ENCODE results near the gene RAB40A.
"Not testable (repeated sequence)": the region's sequence is repeated elsewhere in the genome, so short reads cannot be mapped to it uniquely, and the experiment has no call there.

Gene RAB40A

DNA sequence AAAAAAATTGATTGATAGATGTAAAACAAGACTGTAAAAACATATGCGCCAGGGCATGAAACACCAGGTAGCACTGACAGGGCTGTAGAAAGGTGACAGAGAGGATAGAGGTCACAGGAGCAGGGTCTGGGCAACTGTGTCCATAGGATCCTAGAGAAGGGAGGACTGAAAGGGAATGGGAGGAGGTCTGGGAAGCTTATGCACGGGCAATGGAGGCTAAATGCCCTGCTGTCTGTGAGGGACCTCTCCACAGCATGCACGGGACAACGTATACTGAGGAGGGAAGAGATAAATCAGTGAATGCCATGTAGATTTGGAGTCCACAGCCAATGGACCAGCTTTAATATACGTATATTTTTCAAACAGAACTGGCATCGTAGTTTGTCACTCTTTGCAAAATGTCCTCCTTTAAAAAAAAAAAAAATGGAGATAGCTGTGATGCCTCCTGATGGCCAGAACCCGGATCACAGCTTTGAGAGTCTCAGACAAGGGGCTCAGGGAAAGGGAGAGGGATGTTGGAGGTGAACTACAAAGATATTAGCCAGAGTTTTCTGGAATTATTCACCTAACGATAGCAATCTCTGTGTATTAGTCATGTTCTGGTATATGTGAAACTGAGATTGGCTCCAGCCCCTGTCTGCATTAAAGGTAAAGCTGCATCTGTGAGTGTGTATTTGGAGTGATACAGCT is 16.0 kb downstream of the RAB40A start:
- Histone ChIP-seq H3K27me3 (ENCODE audit: control insufficient read depth in 1 of 2, insufficient read depth in 2 of 2, low read length in 2 of 2) (no peaks in the 10 kb centered on the region), H3K9me3 (ENCODE audit: control insufficient read depth in 1 of 2, low read length in 2 of 2) (no peaks in the 10 kb centered on the region), H3K27ac (ENCODE audit: low read depth, low read length) (no peak overlapping the region), H3K36me3 (ENCODE audit: control insufficient read depth in 1 of 2, insufficient read depth in 2 of 2, low read length in 2 of 2) (no peaks in the 10 kb centered on the region), H3K4me1 (ENCODE audit: control insufficient read depth in 1 of 2, insufficient read depth in 2 of 2, low read length in 2 of 2) (no peaks in the 10 kb centered on the region), H3K4me3 (ENCODE audit: low read depth in 1 of 2, low read length in 2 of 2) (no peak overlapping the region), H3K9ac (ENCODE audit: low read depth in 1 of 2, low read length in 2 of 2) (no peak overlapping the region)

DNA sequence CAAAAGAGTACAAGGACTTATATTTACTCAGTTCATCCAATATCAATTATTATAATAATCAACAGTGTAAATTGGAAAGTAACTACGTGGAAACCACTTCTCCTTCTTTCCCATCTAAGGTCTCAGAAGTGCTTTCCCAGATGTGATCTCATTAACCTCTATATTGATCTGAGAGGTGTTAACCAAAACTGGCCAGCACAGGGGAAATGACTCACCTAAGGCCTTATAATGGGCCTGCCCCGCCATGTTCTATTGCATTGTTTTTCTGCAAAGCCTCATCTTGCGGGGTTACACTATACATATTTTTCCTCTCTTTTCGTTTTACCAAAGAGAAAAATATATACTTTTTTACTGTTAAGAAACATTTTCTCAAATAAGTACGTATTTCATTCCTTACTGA is 20.5 kb downstream of the RAB40A start:
- no peak overlapping the region for H3K27ac ChIP-seq (ENCODE audit: low read depth, low read length)
- no peaks in the 10 kb centered on the region for H3K36me3 ChIP-seq (ENCODE audit: control insufficient read depth in 1 of 2, insufficient read depth in 2 of 2, low read length in 2 of 2)
- H3K4me1 ChIP-seq (ENCODE audit: control insufficient read depth in 1 of 2, insufficient read depth in 2 of 2, low read length in 2 of 2): no peaks in the 10 kb centered on the region
- no peak overlapping the region for H3K9ac ChIP-seq (ENCODE audit: low read depth in 1 of 2, low read length in 2 of 2)
- no peaks in the 10 kb centered on the region for H3K9me3 ChIP-seq (ENCODE audit: control insufficient read depth in 1 of 2, low read length in 2 of 2)
- H3K27me3 ChIP-seq (ENCODE audit: control insufficient read depth in 1 of 2, insufficient read depth in 2 of 2, low read length in 2 of 2): no peaks in the 10 kb centered on the region
- H3K4me3 ChIP-seq (ENCODE audit: low read depth in 1 of 2, low read length in 2 of 2): no peak overlapping the region

DNA sequence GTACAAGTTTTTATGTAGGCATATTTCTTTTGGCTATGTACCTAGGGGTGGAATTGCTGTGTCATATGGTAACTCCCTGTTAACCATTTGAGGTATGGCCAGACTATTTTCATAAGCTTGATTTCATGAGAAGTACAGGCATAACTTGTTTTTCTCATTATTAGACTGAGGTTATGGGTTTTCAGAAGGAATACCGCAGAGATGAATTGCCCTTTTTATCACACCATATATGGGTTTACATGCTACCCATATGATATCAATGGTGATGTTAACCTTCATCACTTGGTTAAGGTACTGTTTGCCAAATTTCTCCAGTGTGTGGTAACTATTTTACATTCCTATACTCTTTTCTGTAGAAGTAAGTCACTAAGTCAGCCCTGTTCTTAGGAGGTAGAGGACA is 23.5 kb downstream of the RAB40A start:
- no peak overlapping the region for H3K27ac ChIP-seq (ENCODE audit: low read depth, low read length)
- no peaks in the 10 kb centered on the region for H3K9me3 ChIP-seq (ENCODE audit: control insufficient read depth in 1 of 2, low read length in 2 of 2)
- no peaks in the 10 kb centered on the region for H3K4me1 ChIP-seq (ENCODE audit: control insufficient read depth in 1 of 2, insufficient read depth in 2 of 2, low read length in 2 of 2)
- no peak overlapping the region for H3K9ac ChIP-seq (ENCODE audit: low read depth in 1 of 2, low read length in 2 of 2)
- H3K27me3 ChIP-seq (ENCODE audit: control insufficient read depth in 1 of 2, insufficient read depth in 2 of 2, low read length in 2 of 2): no peaks in the 10 kb centered on the region
- no peaks in the 10 kb centered on the region for H3K36me3 ChIP-seq (ENCODE audit: control insufficient read depth in 1 of 2, insufficient read depth in 2 of 2, low read length in 2 of 2)
- no peak overlapping the region for H3K4me3 ChIP-seq (ENCODE audit: low read depth in 1 of 2, low read length in 2 of 2)

DNA sequence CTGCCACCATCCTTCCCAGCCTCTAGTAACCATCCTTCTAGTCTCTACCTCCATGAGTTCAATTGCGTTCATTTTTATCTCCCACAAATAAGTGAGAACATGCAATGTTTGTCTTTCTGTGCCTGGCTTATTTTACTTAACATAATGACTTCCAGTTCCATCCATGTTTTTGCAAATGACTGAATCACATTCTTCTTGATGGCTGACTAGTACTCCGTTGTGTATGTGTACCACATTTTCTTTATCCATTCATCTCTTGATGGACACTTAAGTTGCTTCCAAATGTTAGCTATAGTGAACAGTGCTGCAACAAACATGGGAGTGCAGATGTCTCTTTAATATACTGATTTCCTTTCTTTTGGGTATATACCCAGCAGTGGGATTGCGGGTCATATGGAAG is 25.7 kb downstream of the RAB40A start:
- H3K4me3 ChIP-seq (ENCODE audit: low read depth in 1 of 2, low read length in 2 of 2); H3K4me1 ChIP-seq (ENCODE audit: control insufficient read depth in 1 of 2, insufficient read depth in 2 of 2, low read length in 2 of 2); H3K9me3 ChIP-seq (ENCODE audit: control insufficient read depth in 1 of 2, low read length in 2 of 2); H3K36me3 ChIP-seq (ENCODE audit: control insufficient read depth in 1 of 2, insufficient read depth in 2 of 2, low read length in 2 of 2); H3K27me3 ChIP-seq (ENCODE audit: control insufficient read depth in 1 of 2, insufficient read depth in 2 of 2, low read length in 2 of 2); H3K9ac ChIP-seq (ENCODE audit: low read depth in 1 of 2, low read length in 2 of 2); H3K27ac ChIP-seq (ENCODE audit: low read depth, low read length): not testable (repeated sequence)

DNA sequence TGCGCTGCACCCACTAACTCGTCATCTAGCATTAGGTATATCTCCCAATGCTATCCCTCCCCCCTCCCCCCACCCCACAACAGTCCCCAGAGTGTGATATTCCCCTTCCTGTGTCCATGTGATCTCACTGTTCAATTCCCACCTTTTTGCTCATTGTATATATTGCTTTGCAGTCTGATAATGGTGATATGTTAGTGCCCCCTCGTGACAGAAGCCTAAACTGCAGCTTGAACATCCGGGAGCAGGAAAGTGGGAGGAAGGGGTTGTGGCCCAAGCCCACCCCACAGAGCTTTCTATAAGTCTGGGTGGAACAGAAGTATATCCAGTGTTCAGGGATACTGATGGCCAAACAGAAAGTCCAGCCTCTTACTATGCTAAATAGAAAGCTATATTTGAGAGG is 29.6 kb downstream of the RAB40A start:
- H3K27me3 ChIP-seq (ENCODE audit: control insufficient read depth in 1 of 2, insufficient read depth in 2 of 2, low read length in 2 of 2); H3K4me3 ChIP-seq (ENCODE audit: low read depth in 1 of 2, low read length in 2 of 2); H3K9me3 ChIP-seq (ENCODE audit: control insufficient read depth in 1 of 2, low read length in 2 of 2); H3K27ac ChIP-seq (ENCODE audit: low read depth, low read length); H3K9ac ChIP-seq (ENCODE audit: low read depth in 1 of 2, low read length in 2 of 2); H3K4me1 ChIP-seq (ENCODE audit: control insufficient read depth in 1 of 2, insufficient read depth in 2 of 2, low read length in 2 of 2); H3K36me3 ChIP-seq (ENCODE audit: control insufficient read depth in 1 of 2, insufficient read depth in 2 of 2, low read length in 2 of 2): not testable (repeated sequence)

DNA sequence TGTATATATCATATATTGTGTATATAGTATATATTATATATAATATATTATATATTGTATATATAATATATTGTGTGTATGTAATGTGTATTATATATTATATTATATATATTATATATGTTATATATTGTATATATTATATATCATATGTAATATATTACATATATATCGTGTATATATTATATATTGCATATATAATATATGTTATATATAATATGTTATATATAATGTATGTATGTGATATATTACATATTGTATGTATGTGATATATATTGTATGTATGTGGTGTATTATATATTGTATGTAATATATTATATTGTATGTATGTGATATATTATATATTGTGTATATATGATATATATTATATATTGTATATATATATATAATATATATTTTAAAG is 30.5 kb downstream of the RAB40A start:
- Histone ChIP-seq H3K9me3 (ENCODE audit: control insufficient read depth in 1 of 2, low read length in 2 of 2) (no peaks in the 10 kb centered on the region), H3K9ac (ENCODE audit: low read depth in 1 of 2, low read length in 2 of 2) (no peak overlapping the region), H3K27me3 (ENCODE audit: control insufficient read depth in 1 of 2, insufficient read depth in 2 of 2, low read length in 2 of 2) (no peaks in the 10 kb centered on the region), H3K36me3 (ENCODE audit: control insufficient read depth in 1 of 2, insufficient read depth in 2 of 2, low read length in 2 of 2) (no peaks in the 10 kb centered on the region), H3K4me3 (ENCODE audit: low read depth in 1 of 2, low read length in 2 of 2) (no peak overlapping the region), H3K27ac (ENCODE audit: low read depth, low read length) (no peak overlapping the region), H3K4me1 (ENCODE audit: control insufficient read depth in 1 of 2, insufficient read depth in 2 of 2, low read length in 2 of 2) (no peaks in the 10 kb centered on the region)

DNA sequence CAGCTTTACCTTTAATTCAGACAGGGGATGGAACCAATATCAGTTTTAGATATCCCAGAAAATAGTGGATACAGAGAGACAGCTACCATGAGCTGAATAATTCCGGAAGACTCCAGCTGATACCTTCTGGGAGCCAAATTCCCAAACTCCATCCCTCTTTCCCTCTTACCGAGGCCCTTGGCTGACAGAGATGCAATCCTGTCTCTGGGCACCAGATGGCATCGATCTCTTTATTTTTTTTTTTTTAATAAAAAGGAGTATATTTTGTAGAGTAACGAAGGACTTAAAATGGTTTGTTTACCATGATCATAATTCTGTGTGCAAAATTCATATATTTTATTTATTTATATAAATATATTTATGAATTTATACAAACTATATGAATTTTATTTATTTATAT is 31.0 kb downstream of the RAB40A start:
- Histone ChIP-seq H3K9me3 (ENCODE audit: control insufficient read depth in 1 of 2, low read length in 2 of 2) (no peaks in the 10 kb centered on the region), H3K4me1 (ENCODE audit: control insufficient read depth in 1 of 2, insufficient read depth in 2 of 2, low read length in 2 of 2) (no peaks in the 10 kb centered on the region), H3K4me3 (ENCODE audit: low read depth in 1 of 2, low read length in 2 of 2) (no peak overlapping the region), H3K36me3 (ENCODE audit: control insufficient read depth in 1 of 2, insufficient read depth in 2 of 2, low read length in 2 of 2) (no peaks in the 10 kb centered on the region), H3K27ac (ENCODE audit: low read depth, low read length) (no peak overlapping the region), H3K9ac (ENCODE audit: low read depth in 1 of 2, low read length in 2 of 2) (no peak overlapping the region), H3K27me3 (ENCODE audit: control insufficient read depth in 1 of 2, insufficient read depth in 2 of 2, low read length in 2 of 2) (no peaks in the 10 kb centered on the region)

DNA sequence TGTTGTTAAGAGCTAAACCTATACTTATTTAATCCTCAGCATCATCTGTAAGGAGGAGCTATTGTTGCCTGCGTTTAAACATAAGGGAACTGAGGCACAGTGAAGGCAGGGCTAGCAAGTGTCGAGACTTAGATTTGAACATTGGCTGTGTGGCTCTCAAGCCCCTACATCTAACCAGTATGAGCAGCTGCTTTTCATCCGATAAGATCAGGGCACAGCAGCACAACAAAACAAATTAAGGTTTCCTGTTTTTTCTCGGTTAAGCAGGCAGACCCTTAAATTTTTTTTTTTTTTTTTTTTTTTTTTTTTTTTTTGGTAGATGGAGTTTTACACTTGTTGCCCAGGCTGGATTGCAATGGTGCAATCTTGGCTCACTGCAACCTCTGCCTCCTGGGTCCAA is 35.6 kb downstream of the RAB40A start:
- Histone ChIP-seq H3K9ac (ENCODE audit: low read depth in 1 of 2, low read length in 2 of 2) (no peak overlapping the region), H3K36me3 (ENCODE audit: control insufficient read depth in 1 of 2, insufficient read depth in 2 of 2, low read length in 2 of 2) (no peaks in the 10 kb centered on the region), H3K9me3 (ENCODE audit: control insufficient read depth in 1 of 2, low read length in 2 of 2) (no peaks in the 10 kb centered on the region), H3K27me3 (ENCODE audit: control insufficient read depth in 1 of 2, insufficient read depth in 2 of 2, low read length in 2 of 2) (no peaks in the 10 kb centered on the region), H3K4me1 (ENCODE audit: control insufficient read depth in 1 of 2, insufficient read depth in 2 of 2, low read length in 2 of 2) (no peaks in the 10 kb centered on the region), H3K4me3 (ENCODE audit: low read depth in 1 of 2, low read length in 2 of 2) (no peak overlapping the region), H3K27ac (ENCODE audit: low read depth, low read length) (no peak overlapping the region)

DNA sequence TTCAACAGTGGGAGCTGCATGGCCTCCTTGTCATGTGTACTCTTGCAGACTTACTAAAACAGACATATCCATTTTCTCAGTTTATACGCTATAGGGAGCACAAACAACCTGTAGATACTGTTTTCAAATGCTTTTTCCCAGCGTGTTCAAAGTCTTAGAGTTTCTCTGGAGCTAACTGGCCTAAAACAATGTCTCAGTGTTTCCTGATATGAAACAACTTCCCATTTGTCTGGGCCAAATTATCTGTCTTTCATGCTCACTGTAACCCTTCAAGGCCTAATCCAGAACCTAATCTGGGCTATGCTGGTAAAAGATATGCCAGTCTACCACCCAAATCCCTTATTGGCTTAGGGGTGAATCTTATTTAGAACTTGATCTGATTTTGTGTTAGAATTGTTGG is 38.8 kb downstream of the RAB40A start:
- no peak overlapping the region for H3K4me3 ChIP-seq (ENCODE audit: low read depth in 1 of 2, low read length in 2 of 2)
- H3K36me3 ChIP-seq (ENCODE audit: control insufficient read depth in 1 of 2, insufficient read depth in 2 of 2, low read length in 2 of 2): no peaks in the 10 kb centered on the region
- H3K27me3 ChIP-seq (ENCODE audit: control insufficient read depth in 1 of 2, insufficient read depth in 2 of 2, low read length in 2 of 2): no peaks in the 10 kb centered on the region
- H3K9ac ChIP-seq (ENCODE audit: low read depth in 1 of 2, low read length in 2 of 2): no peak overlapping the region
- H3K27ac ChIP-seq (ENCODE audit: low read depth, low read length): no peak overlapping the region
- H3K4me1 ChIP-seq (ENCODE audit: control insufficient read depth in 1 of 2, insufficient read depth in 2 of 2, low read length in 2 of 2): no peaks in the 10 kb centered on the region
- H3K9me3 ChIP-seq (ENCODE audit: control insufficient read depth in 1 of 2, low read length in 2 of 2): no peaks in the 10 kb centered on the region

DNA sequence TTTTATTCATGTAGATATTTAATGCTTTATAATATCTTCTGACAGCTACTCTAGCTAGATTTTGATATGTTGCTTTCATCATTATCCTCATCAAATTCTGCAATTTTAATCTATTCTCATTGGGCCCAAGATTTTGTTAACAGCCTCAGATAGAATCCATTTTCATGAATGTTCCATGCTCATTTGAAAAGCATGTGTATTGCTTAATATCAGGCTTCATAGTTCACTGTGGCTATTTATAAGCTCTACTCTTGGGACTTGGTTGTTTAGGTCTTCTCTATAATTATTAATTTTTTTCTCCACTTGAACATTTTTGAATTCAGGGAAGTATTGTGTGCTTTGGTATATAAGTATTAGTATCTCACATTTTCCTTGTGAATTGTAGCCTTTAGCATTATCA is 41.8 kb downstream of the RAB40A start:
- Histone ChIP-seq H3K9ac (ENCODE audit: low read depth in 1 of 2, low read length in 2 of 2) (no peak overlapping the region), H3K9me3 (ENCODE audit: control insufficient read depth in 1 of 2, low read length in 2 of 2) (no peaks in the 10 kb centered on the region), H3K36me3 (ENCODE audit: control insufficient read depth in 1 of 2, insufficient read depth in 2 of 2, low read length in 2 of 2) (no peaks in the 10 kb centered on the region), H3K4me3 (ENCODE audit: low read depth in 1 of 2, low read length in 2 of 2) (no peak overlapping the region), H3K27me3 (ENCODE audit: control insufficient read depth in 1 of 2, insufficient read depth in 2 of 2, low read length in 2 of 2) (no peaks in the 10 kb centered on the region), H3K27ac (ENCODE audit: low read depth, low read length) (no peak overlapping the region), H3K4me1 (ENCODE audit: control insufficient read depth in 1 of 2, insufficient read depth in 2 of 2, low read length in 2 of 2) (no peaks in the 10 kb centered on the region)

DNA sequence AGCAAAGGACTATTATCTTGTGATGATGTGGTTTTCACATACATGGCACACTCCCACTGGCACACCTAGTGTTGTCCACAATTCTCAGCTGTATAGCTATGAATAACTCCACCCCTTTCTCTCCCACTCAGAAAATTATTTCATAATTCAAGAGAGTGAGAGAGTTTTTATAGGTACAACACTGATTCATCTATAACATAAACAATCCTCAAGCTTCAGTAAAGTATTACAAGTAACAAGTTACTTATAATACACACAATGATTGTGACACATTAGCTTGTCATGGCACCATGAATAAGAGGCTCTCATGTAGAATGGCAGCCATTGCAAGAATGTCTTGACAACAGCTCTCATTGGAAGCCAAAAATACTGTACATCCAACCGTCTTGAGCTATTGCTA is 43.9 kb downstream of the RAB40A start:
- no peak overlapping the region for H3K27ac ChIP-seq (ENCODE audit: low read depth, low read length)
- no peaks in the 10 kb centered on the region for H3K36me3 ChIP-seq (ENCODE audit: control insufficient read depth in 1 of 2, insufficient read depth in 2 of 2, low read length in 2 of 2)
- peaks cover 0 to 4% of the 10 kb centered on the region in 2 donors for H3K4me1 ChIP-seq (ENCODE audit: control insufficient read depth in 1 of 2, insufficient read depth in 2 of 2, low read length in 2 of 2)
- H3K9me3 ChIP-seq (ENCODE audit: control insufficient read depth in 1 of 2, low read length in 2 of 2): no peaks in the 10 kb centered on the region
- H3K27me3 ChIP-seq (ENCODE audit: control insufficient read depth in 1 of 2, insufficient read depth in 2 of 2, low read length in 2 of 2): no peaks in the 10 kb centered on the region
- H3K4me3 ChIP-seq (ENCODE audit: low read depth in 1 of 2, low read length in 2 of 2): no peak overlapping the region
- H3K9ac ChIP-seq (ENCODE audit: low read depth in 1 of 2, low read length in 2 of 2): no peak overlapping the region
